B cell (primary cell): Measurements from ENCODE around the gene ACOX3. TPM values are rescaled to one million over a fixed set of nuclear protein-coding genes. Genes with fewer than 3 reads are reported as not detected.

Source experiments
- ATAC-seq: fragments of 200-7000 bp; cut with Tn5 transposase; one replicate; pipeline ENCODE4 v1.10.0; 2021; ENCODE audit warnings: low read depth, mild to moderate bottlenecking, moderate number of reproducible peaks, moderate library complexity
- CTCF ChIA-PET: fragments of 350-600 bp; sonication (Branson Sonifier 250); formaldehyde crosslinking; loops from one replicate; lab custom pipeline; 2021; ENCODE audit warnings: antibody characterized with exemption, inconsistent platforms; lab: Charles Lee
- POLR2A ChIA-PET: fragments of 350-600 bp; sonication (Branson Sonifier 250); formaldehyde crosslinking; loops from one replicate; lab custom pipeline; 2021; ENCODE audit warnings: antibody characterized with exemption; lab: Charles Lee
- DNase-seq: peaks from one replicate; pipeline ENCODE4 v3.0.0; 2013
- H2AFZ ChIP-seq: 2 replicates; pipeline ENCODE4 v1.6.1; 2012; ENCODE audit warnings: mild to moderate bottlenecking, low read depth, low read length; ENCODE audit not compliant: insufficient read depth, poor library complexity, severe bottlenecking
- H3K27ac ChIP-seq, 2 donors: 1 replicate in 1 of 2; 2 replicates in 1 of 2; pipeline ENCODE4 v1.5.1; 2012 to 2013; ENCODE audit warnings: low read length in 2 of 2, mild to moderate bottlenecking in 2 of 2, moderate library complexity in 1 of 2
- H3K27me3 ChIP-seq, 4 experiments: fragments of 200-600 bp in 1 of 4; sonication (generic) in 1 of 4; replicated peaks in 1 of 4; 1 replicate in 2 of 4; 2 replicates in 2 of 4; pipeline versions ENCODE4 v1.6.1 to v1.7.0; 2013 to 2016; ENCODE audit warnings: low read length in 3 of 4, mild to moderate bottlenecking in 2 of 4, mixed read lengths in 1 of 4, moderate library complexity in 1 of 4; ENCODE audit not compliant: insufficient read depth in 4 of 4, control insufficient read depth in 3 of 4; ENCODE audit errors: control extremely low read depth in 1 of 4
- H3K36me3 ChIP-seq, 2 experiments: replicated peaks in 1 of 2; 1 replicate in 1 of 2; 2 replicates in 1 of 2; pipeline versions ENCODE4 v1.6.1 to v1.7.1; 2013; ENCODE audit warnings: low read length in 1 of 2; ENCODE audit not compliant: insufficient read depth in 2 of 2, control insufficient read depth in 1 of 2; ENCODE audit errors: control extremely low read depth in 1 of 2, extremely low read depth in 1 of 2
- H3K4me1 ChIP-seq, 2 donors: fragments of 200-600 bp in 1 of 2; sonication (generic) in 1 of 2; 1 replicate in 1 of 2; 2 replicates in 1 of 2; pipeline versions ENCODE4 v1.5.1 to v1.6.1; 2013 to 2017; ENCODE audit warnings: low read length in 2 of 2; ENCODE audit not compliant: control insufficient read depth in 2 of 2, insufficient read depth in 2 of 2
- H3K4me2 ChIP-seq: replicated peaks from 2 replicates; pipeline ENCODE3; 2012; ENCODE audit warnings: mild to moderate bottlenecking, low read depth, low read length; ENCODE audit not compliant: poor library complexity, severe bottlenecking
- H3K4me3 ChIP-seq, 5 experiments: fragments of 200-600 bp in 1 of 5; sonication (generic) in 1 of 5; 1 replicate in 3 of 5; 2 replicates in 2 of 5; pipeline versions ENCODE4 v1.5.1 to v1.7.0; 2011 to 2016; ENCODE audit warnings: low read length in 4 of 5, mild to moderate bottlenecking in 4 of 5, low read depth in 2 of 5, control low read depth in 1 of 5, moderate library complexity in 1 of 5; ENCODE audit not compliant: insufficient read depth in 1 of 5; ENCODE audit errors: control extremely low read depth in 1 of 5, extremely low read depth in 1 of 5
- H3K79me2 ChIP-seq: fragments of 200-600 bp; sonication (generic); one replicate; pipeline ENCODE4 v1.6.0; 2016; ENCODE audit warnings: low read length; ENCODE audit not compliant: control insufficient read depth, insufficient read depth
- H3K9ac ChIP-seq: fragments of 200-600 bp; sonication (generic); 2 replicates; pipeline ENCODE4 v1.6.1; 2017; ENCODE audit warnings: mild to moderate bottlenecking, low read length, moderate library complexity
- H3K9me3 ChIP-seq, 3 donors: one replicate each; pipeline versions ENCODE4 v1.6.1 to v1.7.1; 2013; ENCODE audit warnings: low read length in 2 of 3; ENCODE audit not compliant: control insufficient read depth in 2 of 3, insufficient read depth in 1 of 3; ENCODE audit errors: control extremely low read depth in 1 of 3
- H4K20me1 ChIP-seq: 2 replicates; pipeline ENCODE4 v1.6.0; 2012; ENCODE audit warnings: mild to moderate bottlenecking, low read length; ENCODE audit not compliant: insufficient read depth, control insufficient read depth, poor library complexity, severe bottlenecking
- H3K27ac Mint-ChIP-seq: one replicate; pipeline ENCODE4 v1.8.0; 2021; ENCODE audit warnings: mixed read lengths
- H3K27me3 Mint-ChIP-seq: one replicate; pipeline ENCODE4 v1.8.0; 2021; ENCODE audit warnings: mixed read lengths
- H3K4me1 Mint-ChIP-seq: one replicate; pipeline ENCODE4 v1.8.0; 2021; ENCODE audit warnings: mixed read lengths
- H3K4me3 Mint-ChIP-seq: one replicate; pipeline ENCODE4 v1.8.0; 2021; ENCODE audit warnings: mixed read lengths
- H3K9me3 Mint-ChIP-seq: one replicate; pipeline ENCODE4 v1.8.0; 2022; ENCODE audit warnings: mixed read lengths; ENCODE audit not compliant: insufficient read depth
- EZH2 ChIP-seq: IDR thresholded peaks from 2 replicates; pipeline ENCODE4 v1.6.1; 2012; ENCODE audit warnings: borderline replicate concordance, low read depth, mild to moderate bottlenecking, moderate library complexity, low read length; ENCODE audit not compliant: insufficient read depth, poor library complexity, severe bottlenecking
- WGBS: methylation state at CpG from one replicate; pipeline ENCODE4 v1.1.5; 2013; ENCODE audit warnings: missing lambda C conversion rate; ENCODE audit not compliant: insufficient coverage; 5-methylcytosine and 5-hydroxymethylcytosine counted together
- intact Hi-C: fragments of 100-400 bp; cut with micrococcal nuclease; formaldehyde crosslinking; loops from one replicate; pipeline ENCODE4 v1.10.0; 2022
- polyA plus RNA-seq: library from polyadenylated mRNA; depleted of rRNA; stranded (reverse); fragments of >200 nt; gene quantifications from 2 replicates; pipeline ENCODE4 v1.2.3, GENCODE V29; 2012
- total RNA-seq, 2 donors: library from RNA; stranded (reverse); fragments of 120-200 nt in 1 of 2; gene quantifications; 1 replicate in 1 of 2; 2 replicates in 1 of 2; pipeline versions ENCODE4 v1.2.3 to v1.2.4, GENCODE V29; 2013 to 2022
- TF ChIP-seq, protein P1 (sequence below): fragments of 200-600 bp; IDR thresholded peaks from one replicate; pipeline ENCODE4 v1.8.0; 2022; ENCODE audit warnings: antibody characterized with exemption, mild to moderate bottlenecking

The ACOX3 gene
- total and polyA plus RNA-seq, 2 donors (not counting 1 experiment from before 2014, with no cell fraction given), result 4.6 to 23.1 TPM

DNA sequence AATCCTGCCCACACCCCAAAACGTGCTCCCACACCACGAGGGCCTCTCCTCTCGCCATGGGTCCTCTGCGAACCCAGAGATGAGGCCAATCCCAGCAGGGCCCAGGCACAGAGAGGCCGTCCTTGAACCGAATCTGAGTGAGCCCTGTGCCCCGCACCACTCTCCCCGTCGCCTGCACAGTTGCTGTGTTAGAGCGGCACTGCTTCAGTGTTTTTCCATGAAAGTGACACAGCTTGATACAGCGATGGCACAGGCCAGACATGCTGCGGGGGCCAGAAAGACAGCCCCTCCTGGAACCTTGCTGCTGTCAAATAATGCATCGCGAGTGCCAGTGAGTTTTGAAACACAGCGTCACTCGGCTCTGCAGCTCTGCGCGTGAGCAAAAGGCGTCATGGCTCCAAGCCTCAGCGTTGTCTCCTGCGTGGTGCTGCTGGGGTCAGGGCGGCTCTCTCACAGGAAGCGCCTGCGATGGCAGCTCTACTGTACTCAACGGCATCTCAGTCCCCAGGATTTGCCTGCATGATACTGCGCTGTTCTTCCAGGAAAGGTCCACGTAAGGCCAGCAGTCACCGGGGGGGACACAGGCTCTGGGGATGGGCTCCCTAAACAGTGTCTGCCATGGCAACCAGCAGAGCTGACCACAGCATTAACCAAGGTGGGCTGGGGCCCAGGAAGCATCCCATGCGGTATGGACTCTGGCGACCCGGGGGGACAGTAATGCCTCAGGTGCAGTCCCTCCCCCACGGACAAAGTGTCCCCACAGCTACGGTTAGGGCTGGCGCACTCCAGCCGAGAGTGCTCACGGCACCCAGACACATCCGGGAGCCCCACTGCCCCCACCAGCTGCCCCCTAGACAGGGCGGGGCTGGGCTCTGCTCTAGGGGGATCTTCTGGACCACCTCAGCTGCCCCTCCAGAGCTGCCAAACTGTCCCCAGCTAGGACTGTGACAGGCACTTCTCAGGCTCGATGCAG lies 63.1 kb downstream of the ACOX3 start:
- Histone ChIP-seq H3K4me3 (no peak overlapping the region), H3K27ac (no peak overlapping the region), H3K9ac (no peak overlapping the region), H3K4me2 (no peak overlapping the region), H4K20me1 (no peaks in the 10 kb centered on the region), H3K4me1 (no peaks in the 10 kb centered on the region), H2AFZ (no peak overlapping the region), H3K9me3 (no peaks in the 10 kb centered on the region), H3K79me2 (no peaks in the 10 kb centered on the region), H3K27me3 (no peaks in the 10 kb centered on the region), H3K36me3 (peaks cover 0 to 4% of the 10 kb centered on the region in 2 experiments)
- WGBS, result 96% methylated on average over 38 of the region's 39 CpGs
- ATAC-seq, result no peak
- DNase-seq, result no peak
- ChIA-PET CTCF (interaction anchor here (0.5 kb wide), 1 partner anchor 16 kb away, joined by 4 read pairs; no protein-coding TSS in a partner anchor), POLR2A (no interaction called here)
- Mint-ChIP-seq H3K27ac (no peak overlapping the region), H3K4me3 (no peak overlapping the region), H3K9me3 (no peaks in the 10 kb centered on the region), H3K27me3 (no peaks in the 10 kb centered on the region), H3K4me1 (no peaks in the 10 kb centered on the region)
- TF ChIP-seq, protein P1, sequence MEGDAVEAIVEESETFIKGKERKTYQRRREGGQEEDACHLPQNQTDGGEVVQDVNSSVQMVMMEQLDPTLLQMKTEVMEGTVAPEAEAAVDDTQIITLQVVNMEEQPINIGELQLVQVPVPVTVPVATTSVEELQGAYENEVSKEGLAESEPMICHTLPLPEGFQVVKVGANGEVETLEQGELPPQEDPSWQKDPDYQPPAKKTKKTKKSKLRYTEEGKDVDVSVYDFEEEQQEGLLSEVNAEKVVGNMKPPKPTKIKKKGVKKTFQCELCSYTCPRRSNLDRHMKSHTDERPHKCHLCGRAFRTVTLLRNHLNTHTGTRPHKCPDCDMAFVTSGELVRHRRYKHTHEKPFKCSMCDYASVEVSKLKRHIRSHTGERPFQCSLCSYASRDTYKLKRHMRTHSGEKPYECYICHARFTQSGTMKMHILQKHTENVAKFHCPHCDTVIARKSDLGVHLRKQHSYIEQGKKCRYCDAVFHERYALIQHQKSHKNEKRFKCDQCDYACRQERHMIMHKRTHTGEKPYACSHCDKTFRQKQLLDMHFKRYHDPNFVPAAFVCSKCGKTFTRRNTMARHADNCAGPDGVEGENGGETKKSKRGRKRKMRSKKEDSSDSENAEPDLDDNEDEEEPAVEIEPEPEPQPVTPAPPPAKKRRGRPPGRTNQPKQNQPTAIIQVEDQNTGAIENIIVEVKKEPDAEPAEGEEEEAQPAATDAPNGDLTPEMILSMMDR, result no peak
- TF ChIP-seq EZH2, result no peak
- intact Hi-C loops, result no loop called here
